HG03025 (cell line): ENCODE data around the gene DGKH.
"Not testable (repeated sequence)": the region's sequence is repeated elsewhere in the genome, so short reads cannot be mapped to it uniquely, and the experiment has no call there.

Source experiments
- ATAC-seq: cut with Tn5 transposase; IDR thresholded peaks from one replicate; pipeline ENCODE4 v1.9.1; 2021; ENCODE audit warnings: mild to moderate bottlenecking, moderate library complexity; ENCODE audit not compliant: unreplicated experiment, low FRiP score

The DGKH gene

GRCh38 chr13:42071179-42071578, 22.7 kb downstream of the DGKH start:
- not testable (repeated sequence) for ATAC-seq

DNA sequence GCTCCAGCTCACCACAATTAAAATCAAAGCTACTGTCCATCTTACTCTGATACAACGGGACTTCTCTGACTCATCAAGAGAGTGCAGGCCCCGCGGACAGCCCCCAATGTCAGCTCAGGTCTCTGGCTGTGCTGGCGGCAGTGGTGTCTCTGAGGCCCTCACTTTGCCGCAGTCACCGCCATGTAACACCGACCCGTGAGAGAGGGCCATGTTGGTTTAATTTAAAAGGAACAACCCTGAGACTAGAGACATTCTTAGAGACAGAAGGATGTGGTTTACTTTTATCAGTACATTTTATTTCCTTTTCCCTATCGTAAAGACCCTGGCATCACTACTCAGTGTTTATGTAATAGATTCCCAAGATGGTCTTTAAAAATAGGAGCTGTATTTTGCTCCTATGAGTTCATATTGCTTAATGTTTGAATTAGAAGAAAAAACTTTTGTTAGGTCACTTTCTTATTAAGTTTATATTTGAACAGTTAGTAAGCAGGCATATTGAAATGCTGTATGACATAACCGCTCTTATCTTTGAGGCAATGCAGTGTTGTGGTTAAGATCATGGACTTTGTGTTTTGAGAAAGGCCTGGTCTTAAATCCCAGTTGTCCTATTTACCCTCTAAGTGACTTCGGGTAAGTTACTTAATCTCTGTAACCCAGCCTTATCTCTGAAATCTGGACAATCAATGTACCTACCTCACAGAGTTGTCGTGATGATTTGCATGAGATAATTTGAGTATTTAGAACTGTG, 23.4 kb downstream of the DGKH start:
- ATAC-seq: no peak

DNA sequence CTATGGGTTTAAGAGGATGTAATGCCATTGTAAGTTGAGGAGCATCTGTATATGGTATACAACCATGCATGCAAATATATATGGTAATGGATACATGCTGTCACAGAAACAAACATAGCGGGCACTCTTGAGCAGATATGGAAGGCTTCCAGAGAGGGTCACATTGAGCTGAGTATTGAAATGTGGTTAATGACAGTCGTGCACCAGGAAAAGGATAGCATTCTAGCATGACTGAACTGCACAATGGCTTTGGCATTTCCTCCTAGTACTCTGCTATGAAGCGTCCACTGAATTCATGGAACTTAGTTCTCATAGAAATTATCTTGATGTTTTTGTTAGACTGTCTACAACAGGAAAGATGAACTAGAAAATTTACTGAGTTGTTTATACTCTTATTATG, 25.2 kb downstream of the DGKH start:
- ATAC-seq: no peak

DNA sequence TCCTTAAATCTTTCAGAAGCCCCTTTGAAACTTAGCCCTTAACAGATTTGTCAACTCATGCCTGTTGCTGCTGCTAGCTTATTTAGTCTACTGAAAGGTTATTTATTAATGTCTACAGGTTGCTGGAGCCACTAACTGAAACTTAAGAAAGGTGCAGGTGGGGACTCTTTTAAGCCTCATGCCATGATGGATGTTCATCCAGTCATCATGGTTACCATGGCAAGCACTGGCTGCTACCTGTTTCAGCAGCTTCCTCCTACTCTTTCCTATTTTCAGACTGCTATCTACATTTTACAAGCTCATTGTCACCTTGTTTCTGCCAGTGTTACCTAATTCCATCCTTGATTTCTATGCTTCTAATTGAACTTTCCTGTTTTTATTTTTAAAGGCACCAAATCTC, 27.1 kb downstream of the DGKH start:
- no peak for ATAC-seq

DNA sequence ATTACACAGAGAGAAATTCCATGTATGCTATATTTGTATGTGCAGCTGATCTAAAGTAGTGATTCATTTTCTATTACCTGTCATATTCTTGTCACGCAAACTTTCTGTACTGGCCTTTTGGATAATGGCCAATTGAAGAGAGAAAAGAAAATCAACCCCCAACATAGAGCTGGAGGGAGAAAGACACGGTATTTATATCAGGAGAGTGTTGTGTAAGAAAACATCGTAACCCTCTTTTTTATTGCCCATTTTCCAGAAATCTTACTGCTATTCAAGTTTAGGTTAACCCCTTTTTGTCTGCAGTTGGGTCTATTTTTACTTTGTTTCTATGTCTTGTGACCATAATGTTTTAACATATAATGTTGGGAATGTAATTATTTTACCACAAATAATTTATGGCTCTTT, 27.9 kb downstream of the DGKH start:
- ATAC-seq: no peak

DNA sequence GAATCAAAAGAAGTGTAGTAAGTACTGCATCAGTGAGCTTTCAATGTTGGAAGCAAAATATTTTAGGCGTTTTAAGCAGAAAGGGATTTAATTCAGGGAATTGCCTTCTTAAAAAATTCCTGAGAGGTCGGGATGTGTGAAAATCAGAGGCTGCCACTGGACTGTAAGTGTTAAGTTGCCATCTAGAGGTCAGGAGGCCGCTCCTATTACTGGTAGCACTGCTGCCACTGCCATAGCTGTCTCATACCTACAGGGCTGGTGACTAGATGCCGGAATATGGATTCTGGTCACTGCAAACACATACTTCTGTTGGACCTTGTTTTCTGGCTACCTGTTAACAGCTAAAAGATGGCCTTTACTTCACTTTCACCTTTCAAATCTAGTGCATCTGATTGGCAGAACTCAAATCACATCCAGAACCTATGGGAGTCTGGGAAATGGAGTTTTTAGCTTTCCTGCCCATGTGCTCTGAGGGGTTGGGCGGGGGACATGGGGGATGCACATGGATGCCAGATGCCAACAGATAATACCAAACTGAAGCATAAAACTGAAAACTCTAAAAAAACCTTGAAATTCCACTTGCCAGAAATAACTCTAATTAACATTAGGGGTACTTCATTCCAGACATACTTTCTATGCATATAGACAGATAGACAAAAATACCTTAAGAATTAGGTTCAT, 29.8 kb downstream of the DGKH start:
- no peak for ATAC-seq

DNA sequence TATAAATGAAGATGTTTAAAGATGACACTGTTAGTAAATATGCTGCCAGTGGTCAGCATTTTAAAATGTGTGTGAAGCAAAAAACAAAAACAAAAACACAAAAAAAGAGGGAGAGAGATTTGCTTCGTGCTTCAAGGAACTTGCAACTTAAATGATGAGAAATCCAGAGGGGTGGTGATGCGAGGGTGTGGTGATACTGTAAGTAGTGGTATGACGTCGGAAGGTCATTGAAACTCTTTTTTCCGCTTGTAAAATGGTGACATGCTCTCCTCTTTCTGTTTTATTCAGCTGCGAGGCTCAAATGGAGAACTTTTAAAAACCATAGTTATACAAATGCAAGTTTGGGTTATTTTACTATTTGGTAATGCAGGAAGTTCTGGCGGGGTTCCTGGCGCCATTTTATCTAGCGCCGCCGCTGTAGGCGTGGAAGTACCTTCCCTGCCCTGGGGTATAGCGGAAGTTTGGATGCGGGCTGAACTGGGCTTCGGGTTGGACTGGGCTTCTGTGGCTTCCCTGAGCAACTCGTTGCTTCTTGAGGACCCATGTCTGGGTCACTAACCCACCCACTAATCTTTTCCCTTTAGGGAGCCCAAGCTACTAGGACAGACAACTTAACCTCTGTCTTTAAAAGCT, 34.8 kb downstream of the DGKH start:
- no peak for ATAC-seq

- no peak for ATAC-seq
Measured at GRCh38 chr13:42084722-42085121, 36.3 kb downstream of the DGKH start.

DNA sequence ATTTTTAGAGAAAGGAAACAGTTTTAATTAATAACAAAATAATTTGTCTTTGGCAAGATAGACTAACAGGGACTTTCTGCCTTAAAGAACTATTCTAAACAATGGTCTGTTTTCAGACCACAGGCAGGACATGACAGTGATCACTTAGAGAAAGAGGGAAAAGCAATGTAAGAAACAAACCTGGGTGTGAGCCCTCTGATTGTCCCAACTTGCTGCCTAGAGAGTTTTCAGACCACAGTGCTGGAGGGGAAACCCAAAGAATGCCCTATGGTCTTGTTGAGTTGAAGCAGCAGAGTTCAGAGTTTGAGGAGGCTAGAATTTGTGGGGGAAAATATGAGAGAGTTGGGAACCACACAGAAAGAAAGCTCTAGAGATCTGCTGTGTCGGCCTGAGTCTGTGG, 38.1 kb downstream of the DGKH start:
- ATAC-seq: no peak

DNA sequence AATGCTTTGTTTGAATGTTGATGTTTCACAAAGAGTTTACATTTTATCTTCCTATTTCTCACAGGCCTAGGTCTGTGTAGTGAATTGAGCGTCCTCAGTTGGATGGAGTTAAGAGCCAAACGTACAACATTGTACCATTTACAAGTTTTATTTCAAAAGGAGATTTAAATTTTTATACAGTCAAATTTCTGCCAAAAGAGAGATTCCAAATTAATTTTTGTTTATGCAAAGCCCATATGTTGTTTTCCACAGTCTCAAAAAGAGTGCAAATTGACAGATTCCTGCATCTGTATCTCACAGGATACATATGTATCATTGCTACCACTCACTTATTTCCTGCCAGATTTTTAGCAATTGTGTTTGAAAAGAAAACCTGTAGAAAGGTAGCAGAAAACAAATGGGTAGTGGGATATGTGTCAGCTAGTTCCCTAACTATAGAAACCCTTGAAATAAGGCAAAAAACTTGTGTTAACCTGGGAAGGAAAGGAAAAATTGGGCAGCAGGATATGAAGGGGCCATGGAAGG, 46.1 kb downstream of the DGKH start:
- no peak for ATAC-seq

- ATAC-seq: not testable (repeated sequence)
Measured at GRCh38 chr13:42096222-42096621, 47.8 kb downstream of the DGKH start.

DNA sequence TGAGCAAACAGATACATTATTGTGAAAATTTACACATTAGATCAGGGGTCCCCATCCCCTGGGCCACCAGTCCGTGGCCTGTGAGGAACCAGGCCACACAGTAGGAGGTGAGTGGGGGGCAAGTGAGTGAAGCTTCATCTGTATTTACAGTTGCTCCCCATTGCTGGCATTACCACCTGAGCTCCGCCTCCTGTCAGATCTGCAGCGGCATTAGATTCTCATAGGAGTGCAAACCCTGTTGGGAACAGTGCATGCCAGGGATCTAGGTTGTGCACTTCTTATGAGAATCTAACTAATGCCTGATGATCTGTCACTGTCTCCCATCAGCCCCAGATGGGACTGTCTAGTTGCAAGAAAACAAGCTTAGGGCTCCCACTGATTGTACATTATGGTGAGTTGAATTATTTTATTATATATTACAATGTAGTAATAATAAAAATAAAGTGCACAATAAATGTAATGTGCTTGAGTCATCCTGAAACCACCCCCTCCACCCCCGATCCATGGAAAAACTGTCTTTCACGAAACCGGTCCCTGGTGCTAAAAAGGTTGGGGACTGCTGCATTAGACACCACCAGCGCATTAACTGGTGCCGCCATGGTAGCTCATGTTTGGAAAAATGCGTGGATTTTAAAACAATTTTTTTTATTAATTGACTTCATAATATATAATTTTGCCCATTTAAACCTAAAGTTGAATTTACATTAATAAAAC, 51.7 kb downstream of the DGKH start:
- ATAC-seq: no peak

GRCh38 chr13:42100960-42101359, 52.5 kb downstream of the DGKH start:
- no peak for ATAC-seq

DNA sequence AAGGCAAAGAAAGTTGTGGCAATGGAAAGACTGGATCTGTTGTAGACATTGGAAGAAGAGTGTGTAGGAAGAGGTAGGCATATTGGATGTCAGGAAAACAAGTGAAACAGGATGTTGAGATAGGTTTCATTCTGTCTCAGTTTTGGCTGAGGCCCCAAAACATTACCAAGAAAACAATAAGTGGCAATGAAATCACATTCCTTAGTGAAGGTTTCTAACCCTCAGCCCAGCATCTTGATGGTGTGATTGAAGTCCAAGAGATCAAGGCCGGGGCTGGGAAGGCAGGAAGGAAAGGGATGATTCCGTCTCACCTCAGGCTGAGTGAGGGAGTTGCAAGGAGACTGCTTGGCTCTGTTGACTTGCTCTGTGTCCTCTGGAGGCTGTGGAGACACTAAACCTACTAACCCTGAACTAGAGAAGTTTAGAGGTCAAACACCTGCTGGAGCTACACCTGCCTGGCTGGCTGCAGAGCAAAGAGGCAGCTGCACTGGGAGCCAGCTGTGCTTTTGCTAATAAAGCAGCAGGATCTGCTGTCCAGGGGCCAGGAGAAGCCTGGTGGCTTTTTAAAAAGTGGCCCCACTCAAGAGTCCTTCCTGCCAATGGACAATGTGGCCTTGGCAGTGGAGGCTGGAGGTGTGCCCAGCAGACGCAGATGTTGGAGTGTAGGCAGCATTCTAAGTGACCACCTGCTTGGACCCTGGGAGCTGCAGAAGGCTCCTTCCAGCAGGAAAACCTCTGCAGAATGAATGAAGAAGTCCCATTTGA, 53.6 kb downstream of the DGKH start:
- ATAC-seq: no peak

GRCh38 chr13:42102961-42103865, 54.8 kb downstream of the DGKH start:
- no peak for ATAC-seq

DNA sequence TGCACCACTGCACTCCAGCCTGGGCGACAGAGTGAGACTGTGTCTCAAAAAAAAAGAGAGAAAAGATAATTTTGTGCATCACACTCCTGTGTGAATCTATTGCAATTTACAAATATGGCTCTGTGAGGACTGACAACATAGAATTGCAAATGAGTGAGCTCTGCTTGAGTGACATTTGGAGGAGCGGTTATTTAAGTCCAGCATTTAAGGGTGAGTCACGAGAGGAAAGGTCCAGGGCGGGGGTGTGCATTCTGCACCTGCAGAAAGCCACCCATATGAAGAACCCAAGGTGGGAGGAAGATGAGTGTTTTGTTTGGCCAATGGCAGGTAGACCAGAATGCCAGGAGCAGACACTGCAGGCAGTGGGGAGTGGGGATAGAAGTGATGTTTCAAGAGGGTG, 58.5 kb downstream of the DGKH start:
- ATAC-seq: no peak

DNA sequence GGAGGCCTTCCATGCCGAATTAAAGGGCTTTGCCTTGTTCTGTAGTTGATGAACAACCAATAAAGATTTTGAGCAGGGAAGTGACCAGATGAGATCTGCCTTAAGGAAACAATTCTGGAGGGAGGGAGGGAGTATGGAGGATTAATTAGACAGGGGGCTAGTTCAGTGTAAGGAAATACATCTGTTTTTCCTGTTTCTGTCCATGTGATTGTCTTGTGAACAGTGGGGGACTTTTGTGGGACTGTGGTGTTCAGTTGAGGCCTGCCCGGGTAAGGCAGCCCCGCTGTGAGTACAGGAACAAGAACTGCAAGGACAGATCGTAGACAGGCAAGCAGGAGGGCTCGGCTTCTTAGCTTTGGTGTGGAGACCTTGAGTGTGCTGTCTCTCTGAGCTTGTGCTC, 59.0 kb downstream of the DGKH start:
- no peak for ATAC-seq

DNA sequence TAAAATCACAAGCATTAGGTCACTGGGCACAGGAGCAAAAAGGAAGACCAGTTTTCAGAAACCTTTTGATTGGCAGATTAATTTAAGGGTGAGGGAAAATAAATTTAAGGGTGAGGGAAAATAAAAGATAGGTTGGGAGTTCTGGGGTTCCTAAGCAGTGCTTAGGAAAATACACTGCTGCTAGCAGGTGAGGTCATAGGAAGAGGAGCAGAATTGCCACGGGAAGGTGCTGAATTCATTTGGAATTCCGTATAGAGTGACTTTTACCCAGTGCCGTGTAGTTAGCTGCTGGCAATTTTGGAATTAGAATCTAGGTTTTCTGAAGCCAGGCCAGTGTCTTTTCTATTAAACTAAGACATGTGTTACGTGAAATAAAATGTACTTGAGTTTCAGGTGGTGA, 59.8 kb downstream of the DGKH start:
- ATAC-seq: no peak

DNA sequence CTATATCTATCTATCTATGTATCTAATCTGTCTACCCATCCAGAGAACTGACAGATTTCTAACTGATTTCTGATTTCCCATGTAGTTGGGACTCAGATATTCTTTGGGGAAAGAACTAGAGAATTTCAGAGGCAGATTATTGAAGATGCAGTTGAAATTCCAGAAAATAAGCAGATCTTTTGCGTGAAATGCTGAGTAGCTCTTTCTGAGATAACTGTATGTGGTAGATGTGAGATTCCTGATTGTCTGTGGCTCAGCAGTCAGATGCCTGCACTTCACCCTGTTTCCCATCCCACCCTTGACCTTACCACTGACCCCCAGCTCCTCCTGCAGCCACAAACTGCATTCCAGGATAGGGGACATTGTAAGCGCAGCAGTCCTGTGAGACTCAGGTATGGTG, 61.5 kb downstream of the DGKH start:
- ATAC-seq: no peak
